Activated CD4-positive, alpha-beta T cell treated with anti-CD3 and anti-CD28 coated beads for 1 hour (primary cell): ENCODE results near the gene MIP.
"Not testable (repeated sequence)": the region's sequence is repeated elsewhere in the genome, so short reads cannot be mapped to it uniquely, and the experiment has no call there.

ENCODE experiments used
- DNase-seq: peaks from one replicate; pipeline ENCODE4 v3.0.0-alpha.2; 2020

Gene MIP

DNA sequence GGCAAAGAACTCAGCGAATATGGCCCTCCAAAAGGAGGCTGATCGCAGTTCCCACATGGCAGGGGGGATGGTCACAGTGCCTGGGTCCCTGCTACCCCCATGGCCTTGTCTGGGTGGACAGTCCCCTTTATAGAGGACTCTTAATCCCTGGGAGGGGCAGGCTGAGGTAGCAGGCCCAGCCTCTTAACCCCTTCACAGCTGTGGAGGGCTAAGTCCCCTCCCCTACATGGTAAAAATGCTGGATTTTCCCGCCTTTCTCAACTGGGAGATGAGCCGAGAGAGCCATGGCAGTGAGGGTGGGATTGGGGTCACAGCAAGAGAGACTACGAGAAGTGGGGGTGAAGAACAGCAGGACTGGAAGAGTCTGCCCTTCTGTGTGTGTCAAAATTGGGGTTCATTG is at the start of gene MIP:
Gene MIP (minus strand): TSS at position 101 of the 400 bp plus-strand sequence. CDS start 44 bp downstream, at position 57.
- DNase-seq, result no peak

DNA sequence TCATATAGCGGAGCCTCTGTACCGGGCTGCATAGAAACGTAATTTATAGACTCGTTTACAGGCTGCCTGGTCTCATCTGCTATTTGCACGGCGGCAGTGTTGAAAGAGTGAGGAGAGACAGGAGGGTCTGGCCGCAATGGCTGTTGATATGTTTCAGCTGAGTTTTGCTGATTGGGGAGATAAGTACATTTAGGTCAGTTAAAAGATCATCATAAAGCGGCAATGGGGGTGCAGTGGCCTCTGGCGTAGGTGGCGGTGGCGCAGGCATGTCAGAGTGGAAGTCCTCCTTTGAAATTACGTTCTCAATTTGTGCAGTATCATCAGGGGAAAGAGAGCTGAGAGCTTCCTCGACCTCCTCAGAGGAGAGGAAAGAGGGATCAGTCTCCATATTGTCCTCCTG is 45.4 kb upstream of the MIP start:
- DNase-seq, result not testable (repeated sequence)

DNA sequence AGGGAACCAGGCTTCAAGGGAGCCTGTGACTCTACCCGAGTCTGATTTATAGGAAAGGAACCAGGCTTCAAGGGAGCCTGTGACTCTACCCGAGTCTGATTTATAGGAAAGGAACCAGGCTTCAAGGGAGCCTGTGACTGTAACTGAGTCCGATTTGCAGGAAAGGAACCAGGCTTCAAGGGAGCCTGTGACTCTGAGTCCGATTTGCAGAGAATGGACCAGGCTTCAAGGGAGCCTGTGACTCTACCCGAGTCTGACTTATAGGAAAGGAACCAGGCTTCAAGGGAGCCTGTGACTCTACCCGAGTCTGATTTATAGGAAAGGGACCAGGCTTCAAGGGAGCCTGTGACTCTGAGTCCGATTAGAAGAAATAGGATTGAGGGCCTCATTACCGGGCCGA is 45.0 kb upstream of the MIP start:
- not testable (repeated sequence) for DNase-seq

DNA sequence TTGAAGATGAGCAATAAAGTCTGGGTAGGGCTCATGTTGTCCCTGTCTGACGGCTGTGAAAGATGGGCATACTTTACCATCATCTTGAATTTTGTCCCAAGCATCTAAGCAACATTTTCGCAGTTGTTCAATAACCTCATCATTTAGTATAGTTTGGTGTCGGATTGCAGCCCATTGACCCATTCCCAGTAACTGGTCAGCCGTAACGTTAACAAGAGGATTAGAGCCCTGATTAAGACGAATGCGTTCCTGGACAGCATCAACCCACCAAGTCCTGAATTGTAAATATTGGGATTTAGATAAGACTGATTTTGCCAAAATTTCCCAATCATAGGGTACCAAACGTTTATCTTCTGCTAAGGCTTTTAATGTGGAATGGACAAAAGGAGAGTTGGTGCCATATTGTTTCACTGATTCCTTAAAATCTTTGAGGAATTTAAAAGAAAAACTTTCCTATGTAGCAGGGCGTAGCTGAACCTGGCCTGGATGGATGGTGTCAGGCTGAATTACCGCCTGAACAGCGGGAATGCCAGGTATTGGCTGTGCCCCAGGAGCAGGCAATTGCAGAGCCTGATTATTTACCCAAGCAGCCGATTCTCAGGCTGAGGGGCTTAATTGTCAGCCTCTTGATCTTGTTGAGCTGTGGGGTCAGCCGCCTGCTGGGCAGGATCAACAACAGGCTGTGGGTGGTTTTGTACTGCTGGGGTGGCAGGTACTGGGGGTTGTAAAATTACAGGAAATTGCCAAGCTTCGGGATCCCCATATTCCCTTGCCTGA is 43.9 kb upstream of the MIP start:
- DNase-seq, result not testable (repeated sequence)

DNA sequence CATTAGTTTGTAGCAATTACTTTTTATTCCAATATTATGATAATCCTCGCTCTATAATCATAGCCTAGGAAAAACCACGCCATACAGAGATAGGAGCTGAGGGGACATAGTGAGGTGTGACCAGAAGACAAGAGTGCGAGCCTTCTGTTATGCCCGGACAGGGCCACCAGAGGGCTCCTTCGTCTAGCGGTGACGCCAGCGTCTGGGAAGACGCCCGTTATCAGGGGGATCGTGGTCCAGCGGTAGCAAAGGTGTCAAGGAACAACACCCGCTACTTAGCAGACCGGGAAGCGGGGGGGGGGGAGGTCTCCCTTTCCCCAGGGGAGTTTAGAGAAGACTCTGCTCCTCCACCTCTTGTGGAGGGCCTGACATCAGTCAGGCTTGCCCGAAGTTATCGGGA is 42.2 kb upstream of the MIP start:
- peak; percentile 48 for DNase-seq

DNA sequence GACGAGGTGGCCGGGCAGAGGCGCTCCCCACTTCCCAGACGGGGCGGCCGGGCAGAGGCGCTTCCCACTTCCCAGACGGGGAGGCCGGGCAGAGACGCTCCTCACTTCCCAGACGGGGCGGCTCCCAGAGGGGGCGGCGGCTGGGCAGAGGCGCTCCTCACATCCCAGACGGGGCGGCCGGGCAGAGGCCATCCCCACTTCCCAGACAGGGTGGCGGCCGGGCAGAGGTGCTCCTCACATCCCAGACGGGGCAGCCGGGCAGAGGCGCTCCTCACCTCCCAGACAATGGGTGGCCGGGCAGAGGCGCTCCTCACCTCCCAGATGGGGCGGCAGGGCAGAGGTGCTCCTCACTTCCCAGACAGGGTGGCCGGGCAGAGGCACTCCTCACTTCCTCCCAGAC is 40.0 kb upstream of the MIP start:
- DNase-seq, result not testable (repeated sequence)

DNA sequence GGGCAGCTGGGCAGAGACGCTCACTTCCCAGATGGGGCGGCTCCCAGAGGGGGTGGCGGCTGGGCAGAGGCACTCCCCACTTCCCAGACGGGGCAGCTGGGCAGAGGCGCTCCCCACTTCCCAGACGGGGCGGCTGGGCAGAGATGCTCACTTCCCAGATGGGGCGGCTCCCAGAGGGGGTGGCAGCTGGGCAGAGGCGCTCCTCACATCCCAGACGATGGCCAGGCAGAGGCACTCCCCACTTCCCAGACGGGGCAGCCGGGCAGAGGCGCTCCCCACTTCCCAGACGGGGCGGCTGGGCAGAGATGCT is 39.6 kb upstream of the MIP start:
- not testable (repeated sequence) for DNase-seq

DNA sequence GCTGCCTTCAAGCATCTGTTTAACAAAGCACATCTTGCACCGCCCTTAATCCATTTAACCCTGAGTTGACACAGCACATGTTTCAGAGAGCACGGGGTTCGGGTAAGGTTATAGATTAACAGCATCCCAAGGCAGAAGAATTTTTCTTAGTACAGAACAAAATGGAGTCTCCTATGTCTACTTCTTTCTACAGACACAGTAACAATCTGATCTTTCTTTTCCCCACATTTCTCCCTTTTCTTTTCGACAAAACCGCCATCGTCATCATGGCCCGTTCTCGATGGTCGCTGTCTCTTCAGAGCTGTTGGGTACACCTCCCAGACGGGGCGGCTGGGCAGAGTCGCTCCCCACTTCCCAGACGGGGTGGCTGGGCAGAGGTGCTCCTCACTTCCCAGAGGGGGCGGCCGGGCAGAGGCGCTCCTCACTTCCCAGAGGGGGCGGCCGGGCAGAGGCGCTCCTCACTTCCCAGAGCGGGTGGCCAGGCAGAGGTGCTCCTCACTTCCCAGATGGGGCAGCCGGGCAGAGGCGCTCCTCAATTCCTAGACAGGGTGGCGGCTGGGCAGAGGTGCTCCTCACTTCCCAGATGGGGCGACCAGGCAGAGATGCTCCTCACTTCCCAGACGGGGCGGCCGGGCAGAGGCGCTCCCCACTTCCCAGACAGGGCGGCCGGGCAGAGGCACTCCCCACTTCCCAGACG is 39.1 kb upstream of the MIP start:
- not testable (repeated sequence) for DNase-seq

DNA sequence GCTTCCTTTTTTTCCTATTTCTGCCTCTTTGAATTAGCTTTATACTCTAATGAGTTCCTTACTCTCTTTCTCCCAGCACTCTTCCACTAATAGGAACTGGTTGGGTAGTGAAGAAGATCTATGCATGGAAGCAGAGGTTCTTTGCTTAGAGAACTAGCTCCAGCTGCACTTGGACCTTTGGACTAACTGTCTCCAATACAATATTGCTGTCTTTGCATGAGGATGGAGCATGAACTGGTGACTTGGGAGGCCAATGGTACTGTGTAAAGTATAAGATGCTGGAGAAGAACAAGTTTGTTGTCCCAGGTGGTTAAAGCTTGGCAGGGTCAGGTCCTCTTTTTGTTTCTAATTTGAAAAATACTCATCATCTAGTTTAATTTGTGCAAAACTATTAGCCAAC is 35.9 kb upstream of the MIP start:
- DNase-seq, result no peak

DNA sequence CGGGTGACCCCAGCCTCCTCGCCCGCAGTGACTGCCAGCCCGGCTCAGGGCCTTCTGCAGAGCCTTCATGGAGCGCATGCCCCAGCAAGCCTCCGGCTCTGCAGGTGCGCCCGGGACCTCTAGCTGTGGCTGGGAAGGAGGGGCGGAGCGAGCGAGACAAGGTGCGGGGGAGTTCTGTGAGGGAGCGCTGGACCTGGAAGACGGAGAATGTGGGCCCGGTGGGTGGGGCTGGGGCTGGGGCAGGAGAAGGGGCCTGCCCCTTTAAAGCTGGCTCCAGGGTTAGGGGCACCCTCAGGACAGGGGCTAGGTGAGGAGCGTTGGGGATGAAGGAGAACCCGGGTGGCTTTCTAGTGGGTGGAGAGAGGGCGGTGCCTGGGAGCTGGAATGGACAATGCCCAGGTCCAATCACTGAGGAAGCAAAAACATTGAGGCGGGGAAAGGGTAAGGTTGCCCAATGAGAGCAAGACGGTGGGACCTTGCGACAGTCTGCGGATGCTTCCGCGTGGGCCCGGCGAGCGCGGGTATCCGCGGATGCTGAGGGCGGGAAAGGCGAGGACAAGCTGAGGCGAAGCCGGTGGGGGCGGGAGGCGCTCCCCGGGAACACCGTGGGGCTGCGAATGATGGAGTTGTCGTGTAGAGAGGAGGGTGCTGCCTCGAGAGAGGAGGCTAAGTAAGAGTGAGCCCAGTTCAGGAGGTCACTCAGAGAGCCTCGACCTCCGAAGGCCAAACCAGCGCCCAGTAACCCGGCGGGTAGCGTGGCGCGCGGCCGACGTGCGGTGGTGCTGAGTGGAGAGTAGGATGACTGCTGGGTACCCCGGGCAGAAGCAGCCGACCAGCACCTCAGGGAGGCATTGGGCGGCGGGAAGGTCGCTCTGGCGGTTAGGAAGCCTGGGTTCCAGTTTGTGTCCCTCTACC is 33.8 kb upstream of the MIP start, which contains the start of gene GLS2:
Gene GLS2 (minus strand): TSS at position 121 of the 915 bp plus-strand sequence. CDS start 43 bp downstream, at position 78.
- peak; percentile 57 for DNase-seq

DNA sequence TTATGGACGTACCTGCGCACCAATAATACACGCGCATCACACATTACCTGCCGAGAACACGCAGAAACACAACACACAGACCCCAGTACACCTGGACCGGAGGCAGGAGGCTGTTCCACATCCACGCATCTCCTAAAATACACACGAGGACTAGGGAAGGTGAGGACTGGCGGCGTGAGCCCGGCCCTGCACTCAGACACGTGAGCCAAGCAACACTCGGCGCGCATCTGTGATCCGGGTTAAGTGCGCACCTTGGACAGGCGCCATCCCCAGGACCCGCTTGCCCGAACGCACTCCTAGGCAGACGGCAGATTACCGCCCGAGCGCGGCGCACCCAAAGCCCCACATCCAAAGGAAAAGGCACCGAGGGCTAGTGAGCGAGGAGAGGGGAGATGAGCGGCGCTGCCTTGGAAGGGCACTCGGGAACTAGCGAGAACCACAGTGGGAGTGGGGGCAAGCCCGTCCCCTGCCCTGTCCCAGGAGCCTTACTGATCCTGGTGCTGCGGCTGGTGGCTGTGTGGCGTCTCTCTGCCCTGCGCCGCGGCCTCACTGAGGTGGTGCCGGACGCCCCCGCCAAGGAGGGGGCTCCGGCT is 33.1 kb upstream of the MIP start:
- DNase-seq, result no peak

DNA sequence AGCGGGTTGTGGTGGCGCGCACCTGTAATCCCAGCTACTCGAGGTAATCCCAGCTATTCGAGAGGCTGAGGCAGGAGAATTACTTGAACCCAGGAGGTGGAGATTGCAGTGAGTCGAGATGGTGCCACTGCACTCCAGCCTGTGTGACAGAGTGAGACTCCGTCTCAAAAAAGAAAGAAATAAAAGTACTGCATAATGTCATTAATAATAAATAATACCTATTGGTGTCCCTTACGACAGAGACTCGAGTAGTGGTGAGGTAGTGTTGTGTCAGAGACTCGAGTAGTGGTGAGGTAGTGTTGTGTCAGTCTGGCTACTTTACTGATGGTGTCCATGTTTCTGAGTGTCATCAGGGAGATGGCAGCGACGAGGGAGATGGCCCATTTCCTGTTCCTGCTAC is 32.2 kb upstream of the MIP start:
- DNase-seq, result no peak

DNA sequence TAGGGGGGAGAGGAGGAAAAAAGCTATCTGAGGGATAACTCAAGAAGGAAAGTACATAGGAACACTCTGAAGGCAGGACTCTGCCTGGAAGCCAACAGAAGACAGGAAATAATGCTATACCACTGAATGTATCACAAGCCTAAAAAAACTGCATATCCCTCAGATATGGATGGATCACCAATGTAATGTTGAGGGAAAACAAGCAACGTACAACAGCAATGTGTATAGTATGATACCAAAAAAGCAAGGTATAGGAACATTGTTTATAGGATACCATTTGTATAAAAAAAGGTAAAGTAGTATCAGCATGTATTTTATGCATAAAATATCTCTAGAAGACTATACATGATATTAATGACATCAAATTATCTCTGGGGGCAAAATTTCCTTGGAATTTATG is 30.1 kb upstream of the MIP start:
- DNase-seq, result no peak

DNA sequence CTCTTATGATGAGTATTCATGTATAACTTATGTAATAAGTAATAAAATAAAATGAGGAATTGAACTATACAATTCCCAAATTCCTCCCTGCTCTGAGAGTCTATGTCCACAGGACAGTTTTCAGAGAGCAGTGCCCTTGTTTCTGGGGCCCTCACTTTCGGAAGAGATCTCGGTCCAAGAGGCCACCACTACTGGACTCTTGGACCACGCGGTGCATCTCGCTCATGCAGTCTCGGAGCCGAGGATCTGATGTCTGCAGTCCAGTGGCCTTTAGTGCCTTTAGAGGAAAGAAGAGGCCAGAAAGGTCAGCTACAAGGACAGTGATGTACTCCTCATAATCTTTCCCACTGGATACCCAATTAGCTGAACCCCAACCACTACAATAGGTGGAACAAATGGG is 25.2 kb upstream of the MIP start:
- DNase-seq, result no peak

DNA sequence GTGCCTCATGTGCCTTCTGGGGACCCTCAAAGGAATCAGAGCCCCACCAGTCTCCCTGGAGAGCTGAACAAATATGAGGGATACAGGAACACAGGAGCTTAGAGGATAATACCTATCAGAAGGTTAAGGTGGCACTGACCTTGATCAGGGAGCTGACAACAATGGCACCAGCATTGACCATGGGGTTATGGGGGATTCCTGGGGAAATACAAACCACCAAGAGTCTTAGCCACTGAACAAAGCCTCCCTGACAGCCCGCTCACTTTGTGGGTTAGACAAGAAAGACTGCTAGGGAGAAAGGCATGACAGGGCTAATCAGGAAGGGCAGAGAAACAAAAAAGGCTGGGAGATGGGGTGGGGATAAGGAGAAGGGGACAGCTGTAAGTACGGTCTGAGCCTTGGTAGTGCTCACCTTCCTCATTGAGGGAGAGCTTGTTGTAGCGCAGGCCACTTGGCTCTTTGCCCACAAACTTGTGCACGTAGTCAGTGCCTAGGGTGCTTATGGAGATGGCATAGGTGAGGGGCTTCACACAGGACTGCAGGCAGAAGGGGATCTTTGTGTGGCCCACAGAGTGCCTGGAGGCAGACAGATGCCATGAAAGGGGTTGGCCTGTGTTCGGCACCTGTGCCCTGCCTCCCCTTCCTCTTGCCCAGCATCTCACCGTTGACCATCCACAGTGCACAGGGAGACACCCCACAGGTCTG is 23.2 kb upstream of the MIP start:
- DNase-seq, result no peak

DNA sequence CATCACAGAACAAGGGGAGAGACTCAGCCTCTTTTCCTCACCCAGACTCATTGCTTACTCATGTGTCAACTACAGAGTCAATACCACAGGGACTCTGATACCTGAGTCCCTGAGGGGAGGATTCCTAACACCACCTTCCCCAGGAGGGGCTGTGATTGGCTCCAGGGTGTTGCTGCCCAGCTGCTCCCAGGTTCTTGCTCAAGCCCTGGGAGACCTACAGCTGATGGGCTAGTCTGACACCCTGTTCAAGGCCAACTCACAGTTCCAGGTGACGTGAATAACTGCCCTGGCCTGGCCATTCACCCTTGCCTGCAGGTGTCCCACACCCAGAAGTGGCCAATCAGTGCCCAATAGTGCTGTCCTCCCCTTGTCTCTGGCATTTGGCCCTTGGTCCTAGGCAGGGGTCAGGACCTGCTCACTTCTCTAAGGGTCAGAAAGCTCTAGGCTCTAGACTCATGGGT is 22.5 kb upstream of the MIP start:
- DNase-seq, result no peak

DNA sequence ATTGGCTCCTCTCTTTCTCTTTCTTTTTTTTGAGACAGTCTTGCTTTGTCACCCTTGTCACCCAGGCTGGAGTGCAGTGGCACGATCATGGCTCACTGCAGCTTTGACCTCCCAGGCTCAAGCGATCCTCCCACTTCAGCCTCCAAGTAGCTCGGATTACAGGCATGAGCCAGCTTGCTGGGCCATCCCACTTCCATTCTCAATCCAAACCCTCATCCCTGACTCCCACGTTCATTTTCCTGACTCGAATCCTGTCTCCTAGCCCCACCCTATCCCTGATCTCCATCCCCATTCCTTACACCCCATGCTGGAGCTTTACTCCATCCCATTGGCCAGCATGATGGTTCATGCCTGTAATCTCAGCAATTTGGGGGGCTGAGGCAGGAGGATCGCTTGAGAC is 21.7 kb upstream of the MIP start:
- DNase-seq, result no peak

DNA sequence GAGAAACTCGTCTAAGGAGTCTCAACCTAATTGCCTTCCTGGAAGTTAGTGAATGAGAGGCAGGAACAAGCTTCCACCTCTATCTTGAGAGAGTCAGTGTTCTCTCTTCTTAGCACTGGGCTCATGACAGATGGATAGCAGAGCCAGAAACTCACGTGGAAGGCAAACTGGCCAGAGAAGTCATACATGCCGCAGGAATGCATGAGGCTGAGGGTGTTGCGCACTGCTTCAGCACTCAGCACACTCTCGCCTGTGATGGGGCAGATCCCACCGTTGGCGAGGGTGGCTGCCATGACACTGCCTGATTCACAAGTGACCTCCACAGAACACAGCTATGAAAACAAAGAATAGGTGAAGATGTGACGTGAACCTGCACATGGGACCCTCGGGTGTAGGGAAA is 19.9 kb upstream of the MIP start:
- no peak for DNase-seq

DNA sequence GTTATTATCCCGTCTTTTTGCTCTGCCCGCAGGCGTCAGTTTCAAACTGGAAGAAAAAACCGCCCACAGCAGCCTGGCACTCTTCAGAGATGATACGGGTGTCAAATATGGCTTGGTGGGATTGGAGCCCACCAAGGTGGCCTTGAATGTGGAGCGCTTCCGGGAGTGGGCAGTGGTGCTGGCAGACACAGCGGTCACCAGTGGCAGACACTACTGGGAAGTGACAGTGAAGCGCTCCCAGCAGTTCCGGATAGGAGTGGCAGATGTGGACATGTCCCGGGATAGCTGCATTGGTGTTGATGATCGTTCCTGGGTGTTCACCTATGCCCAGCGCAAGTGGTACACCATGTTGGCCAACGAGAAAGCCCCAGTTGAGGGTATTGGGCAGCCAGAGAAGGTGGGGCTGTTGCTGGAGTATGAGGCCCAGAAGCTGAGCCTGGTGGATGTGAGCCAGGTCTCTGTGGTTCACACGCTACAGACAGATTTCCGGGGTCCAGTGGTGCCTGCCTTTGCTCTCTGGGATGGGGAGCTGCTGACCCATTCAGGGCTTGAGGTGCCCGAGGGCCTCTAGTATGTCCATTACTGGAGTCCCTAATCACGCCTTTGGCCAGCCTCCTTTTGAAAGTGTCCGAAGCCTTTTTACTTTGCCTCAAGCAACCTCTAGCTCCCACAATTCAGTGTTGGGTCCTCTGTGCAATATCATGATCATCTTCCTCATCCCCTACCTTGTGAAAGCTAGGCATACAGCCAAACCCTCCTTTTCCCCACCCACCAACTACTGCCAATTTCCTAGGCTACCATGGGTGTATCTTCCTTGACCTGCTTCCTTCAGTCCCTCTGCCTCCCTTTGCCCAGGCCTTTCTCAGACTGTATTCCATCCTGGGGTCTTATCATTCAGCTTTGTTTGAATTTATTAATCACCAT is 14.8 kb upstream of the MIP start:
- no peak for DNase-seq

DNA sequence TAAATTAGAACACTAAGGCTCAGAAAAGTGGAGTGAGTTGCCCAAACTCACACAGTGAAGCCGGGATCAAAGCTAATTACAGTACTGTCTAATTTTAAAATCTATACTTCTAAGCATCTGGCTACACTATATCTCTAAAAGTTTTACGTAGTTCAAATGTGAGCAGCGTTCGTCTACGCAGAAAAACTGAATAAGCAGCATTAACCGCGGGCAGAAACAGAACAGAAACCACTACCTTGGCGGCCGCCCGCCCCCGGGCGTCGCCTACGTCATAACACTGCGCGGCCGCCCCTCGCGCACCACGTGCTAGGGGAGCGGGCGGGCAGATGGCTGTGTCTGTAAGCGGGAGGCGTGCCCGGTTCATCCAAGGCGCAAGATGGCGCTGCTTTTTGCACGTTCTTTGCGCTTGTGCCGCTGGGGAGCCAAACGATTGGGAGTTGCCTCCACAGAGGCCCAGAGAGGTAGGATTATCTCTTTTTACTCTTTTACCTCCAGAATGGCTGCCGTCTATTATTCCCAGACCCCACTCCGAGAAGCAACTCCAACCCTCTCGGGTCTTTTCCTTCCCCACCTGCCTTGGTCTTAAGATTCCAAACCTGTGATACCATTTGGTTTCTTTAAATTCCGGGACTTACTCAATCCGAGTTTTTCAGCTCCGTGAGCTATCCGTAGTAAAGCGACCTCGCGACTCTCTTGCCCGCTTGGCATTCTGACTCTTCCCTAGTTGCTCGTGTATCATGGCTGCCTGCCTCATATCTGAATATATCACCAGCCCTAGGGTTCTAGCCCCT is 14.0 kb upstream of the MIP start, which contains the start of gene SPRYD4:
Gene SPRYD4 (plus strand): TSS at position 363 of the 791 bp plus-strand sequence. CDS start 14 bp downstream, at position 377.
- DNase-seq, result peak; percentile 94
